ENCODE measurements around the gene PDE5A. TPM values are rescaled to one million over a fixed set of nuclear protein-coding genes. Genes with fewer than 3 reads are reported as not detected.

The PDE5A gene
- total RNA-seq, 3 donors from 2014 or later: 7.5 to 49.8 (median 21.6) TPM

DNA sequence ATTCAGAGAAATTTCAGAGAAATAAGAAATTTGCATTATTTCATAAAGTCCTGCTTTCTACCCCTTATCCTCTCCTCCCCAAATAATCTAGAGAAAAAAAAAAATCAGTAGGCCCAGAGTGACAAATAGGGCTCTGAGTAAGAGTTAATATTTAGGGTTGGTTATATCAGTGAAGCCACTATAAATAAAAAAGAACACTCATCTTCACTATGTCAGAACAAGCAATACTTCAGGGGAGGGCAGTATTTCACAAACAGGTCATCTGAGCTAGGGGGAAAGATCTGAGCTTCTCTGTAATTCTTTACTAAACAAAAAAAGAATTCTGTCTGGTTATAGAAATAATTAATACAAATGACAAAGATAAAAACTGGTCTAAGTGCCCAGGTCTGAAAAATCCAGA is 39.4 kb downstream of the PDE5A start:
- intact Hi-C loops (cut with DNase I; ENCODE audit: low total_unique reads): no loop called here
- H3K27ac ChIP-seq: no peak overlapping the region
- no peaks in the 10 kb centered on the region for H3K4me1 ChIP-seq

GRCh38 chr4:119587796-119588195 is 40.8 kb downstream of the PDE5A start:
- H3K27me3 ChIP-seq: no peaks in the 10 kb centered on the region
- DNase-seq (ENCODE audit: low spot score in 2 of 2): no peak
- H3K4me3 ChIP-seq: no peak overlapping the region
- TF ChIP-seq CTCF (IDR thresholded peaks at IDR 0.05): no peak
- no peak for TF ChIP-seq POLR2AphosphoS5 (IDR thresholded peaks at IDR 0.05)
- TF ChIP-seq POLR2A (IDR thresholded peaks at IDR 0.05): no peak
- H3K27ac ChIP-seq: no peak overlapping the region
- H3K36me3 ChIP-seq: no peaks in the 10 kb centered on the region
- no peaks in the 10 kb centered on the region for H3K9me3 ChIP-seq
- H3K4me1 ChIP-seq: no peaks in the 10 kb centered on the region
- intact Hi-C loops (cut with DNase I; ENCODE audit: low total_unique reads): no loop called here

More for the DNA sequence above, 39.4 kb downstream of the PDE5A start:
- Histone ChIP-seq H3K4me3 (no peak overlapping the region), H3K9me3 (no peaks in the 10 kb centered on the region), H3K36me3 (no peaks in the 10 kb centered on the region), H3K27me3 (no peaks in the 10 kb centered on the region)
- TF ChIP-seq POLR2AphosphoS5 (IDR thresholded peaks at IDR 0.05) (no peak), POLR2A (IDR thresholded peaks at IDR 0.05) (no peak), CTCF (IDR thresholded peaks at IDR 0.05) (no peak)
- DNase-seq (ENCODE audit: low spot score in 2 of 2): no peak

GRCh38 chr4:119585771-119586170 is 42.8 kb downstream of the PDE5A start:
- Histone ChIP-seq H3K27ac (no peak overlapping the region), H3K4me1 (no peaks in the 10 kb centered on the region), H3K9me3 (no peaks in the 10 kb centered on the region), H3K27me3 (no peaks in the 10 kb centered on the region), H3K4me3 (no peak overlapping the region), H3K36me3 (no peaks in the 10 kb centered on the region)
- intact Hi-C loops (cut with DNase I; ENCODE audit: low total_unique reads): no loop called here
- no peak for DNase-seq (ENCODE audit: low spot score in 2 of 2)
- TF ChIP-seq CTCF (IDR thresholded peaks at IDR 0.05) (no peak), POLR2A (IDR thresholded peaks at IDR 0.05) (no peak), POLR2AphosphoS5 (IDR thresholded peaks at IDR 0.05) (no peak)

DNA sequence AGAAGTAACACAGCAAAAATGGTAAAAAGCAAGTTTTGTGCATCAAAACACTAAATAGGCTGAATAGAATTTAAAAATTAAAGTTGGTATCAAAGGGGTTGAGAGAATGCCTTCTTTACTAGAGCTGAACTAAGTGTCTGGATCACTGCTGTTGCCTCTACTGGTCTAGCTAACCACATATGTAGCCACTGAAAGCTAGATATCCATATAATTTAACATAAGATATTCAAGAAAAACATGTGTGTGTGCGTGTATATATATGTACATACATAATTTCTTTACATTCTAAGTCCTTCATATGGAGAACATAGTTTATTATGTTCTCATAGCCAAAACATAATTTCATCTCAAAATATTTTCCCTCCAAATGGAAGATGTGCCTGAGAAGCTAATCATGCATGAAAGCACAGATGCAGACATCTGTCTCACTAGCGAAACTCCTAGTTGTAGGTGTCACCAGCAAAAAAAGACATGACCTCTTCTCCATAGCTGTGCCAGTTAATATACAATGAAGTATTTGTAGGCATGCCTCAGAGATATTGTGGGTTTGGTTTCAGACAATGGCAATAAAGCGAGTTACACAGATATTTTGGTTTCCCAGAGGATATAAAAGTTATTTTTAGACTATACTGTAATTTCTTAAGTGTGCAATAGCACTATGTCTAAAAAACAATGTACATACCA is 47.3 kb downstream of the PDE5A start:
- DNase-seq (ENCODE audit: low spot score in 2 of 2): no peak
- Histone ChIP-seq H3K27ac (no peak overlapping the region), H3K27me3 (no peaks in the 10 kb centered on the region), H3K9me3 (no peaks in the 10 kb centered on the region), H3K36me3 (no peaks in the 10 kb centered on the region), H3K4me3 (no peak overlapping the region), H3K4me1 (no peaks in the 10 kb centered on the region)
- intact Hi-C loops (cut with DNase I; ENCODE audit: low total_unique reads): no loop called here
- TF ChIP-seq POLR2A (IDR thresholded peaks at IDR 0.05) (no peak), CTCF (IDR thresholded peaks at IDR 0.05) (no peak), POLR2AphosphoS5 (IDR thresholded peaks at IDR 0.05) (no peak)

- H3K27me3 ChIP-seq: no peaks in the 10 kb centered on the region
- H3K27ac ChIP-seq: no peak overlapping the region
- no peaks in the 10 kb centered on the region for H3K36me3 ChIP-seq
- no peak for TF ChIP-seq POLR2A (IDR thresholded peaks at IDR 0.05)
- H3K4me1 ChIP-seq: no peaks in the 10 kb centered on the region
- H3K4me3 ChIP-seq: no peak overlapping the region
- no peak for DNase-seq (ENCODE audit: low spot score in 2 of 2)
- H3K9me3 ChIP-seq: no peaks in the 10 kb centered on the region
- intact Hi-C loops (cut with DNase I; ENCODE audit: low total_unique reads): no loop called here
Measured at GRCh38 chr4:119580293-119580692, 48.3 kb downstream of the PDE5A start.
